ENCODE data around the gene MRPL54. TPM values are rescaled to one million over a fixed set of nuclear protein-coding genes. Genes with fewer than 3 reads are reported as not detected.

Gene MRPL54
- total RNA-seq, 1 donor from 2014 or later: 33.0 TPM

GRCh38 chr19:3816566-3817218, 54.2 kb downstream of the MRPL54 start:
- no peak overlapping the region for H3K27ac Mint-ChIP-seq (ENCODE audit: unreplicated experiment)

More at GRCh38 chr19:3816566-3817218, 54.2 kb downstream of the MRPL54 start:
- Mint-ChIP-seq H3K27me3 (ENCODE audit: unreplicated experiment) (peaks cover 8% of the 10 kb centered on the region), H3K4me3 (ENCODE audit: unreplicated experiment) (no peak overlapping the region), H3K36me3 (ENCODE audit: unreplicated experiment) (no peaks in the 10 kb centered on the region), H3K9me3 (ENCODE audit: unreplicated experiment) (peaks cover 2% of the 10 kb centered on the region), H3K4me1 (ENCODE audit: low read depth, unreplicated experiment) (peaks cover 2% of the 10 kb centered on the region)
- no peak for TF ChIP-seq CTCF (IDR thresholded peaks at IDR 0.05; ENCODE audit: partially characterized antibody, unreplicated experiment)
- DNase-seq: no peak

Other genes starting within 250 kb of the MRPL54 start
- 2.5 TPM for gene TEKTIP1, start 223.5 kb upstream of the MRPL54 start, total RNA-seq (ENCODE audit: unreplicated experiment)
- gene MFSD12, start 205.1 kb upstream of the MRPL54 start, total RNA-seq (ENCODE audit: unreplicated experiment): 134 TPM
- gene HMG20B, start 189.7 kb upstream of the MRPL54 start, total RNA-seq (ENCODE audit: unreplicated experiment): 55.3 TPM
- gene GIPC3, start 177.2 kb upstream of the MRPL54 start, total RNA-seq (ENCODE audit: unreplicated experiment): 0.20 TPM
- gene TBXA2R, start 155.8 kb upstream of the MRPL54 start, total RNA-seq (ENCODE audit: unreplicated experiment): not detected
- 29.7 TPM for gene CACTIN, start 135.9 kb upstream of the MRPL54 start, total RNA-seq (ENCODE audit: unreplicated experiment)
- 169 TPM for gene PIP5K1C, start 62.2 kb upstream of the MRPL54 start, total RNA-seq (ENCODE audit: unreplicated experiment)
- 3.1 TPM for gene TJP3, start 54.3 kb upstream of the MRPL54 start, total RNA-seq (ENCODE audit: unreplicated experiment)
- gene APBA3, start 990 bp upstream of the MRPL54 start, total RNA-seq (ENCODE audit: unreplicated experiment): 23.3 TPM
- gene RAX2, start 9.5 kb downstream of the MRPL54 start, total RNA-seq (ENCODE audit: unreplicated experiment): not detected
- not detected for gene MATK, start 23.7 kb downstream of the MRPL54 start, total RNA-seq (ENCODE audit: unreplicated experiment)
- 8.9 TPM for gene ZFR2, start 106.4 kb downstream of the MRPL54 start, total RNA-seq (ENCODE audit: unreplicated experiment)
- gene ATCAY, start 118.0 kb downstream of the MRPL54 start, total RNA-seq (ENCODE audit: unreplicated experiment): 182 TPM
- gene NMRK2, start 170.4 kb downstream of the MRPL54 start, total RNA-seq (ENCODE audit: unreplicated experiment): 4.0 TPM
- gene DAPK3, start 208.4 kb downstream of the MRPL54 start, total RNA-seq (ENCODE audit: unreplicated experiment): 221 TPM
- gene EEF2, start 222.8 kb downstream of the MRPL54 start, total RNA-seq (ENCODE audit: unreplicated experiment): 2,255 TPM
- gene PIAS4, start 245.1 kb downstream of the MRPL54 start, total RNA-seq (ENCODE audit: unreplicated experiment): 95.8 TPM

Measured in glutamatergic neuron (in vitro differentiated cells).